Measurements from ENCODE around the gene ATP6V0E2. TPM values are rescaled to one million over a fixed set of nuclear protein-coding genes. Genes with fewer than 3 reads are reported as not detected.

The ATP6V0E2 gene
- total RNA-seq, 1 experiment from 2014 or later: 25.5 TPM

DNA sequence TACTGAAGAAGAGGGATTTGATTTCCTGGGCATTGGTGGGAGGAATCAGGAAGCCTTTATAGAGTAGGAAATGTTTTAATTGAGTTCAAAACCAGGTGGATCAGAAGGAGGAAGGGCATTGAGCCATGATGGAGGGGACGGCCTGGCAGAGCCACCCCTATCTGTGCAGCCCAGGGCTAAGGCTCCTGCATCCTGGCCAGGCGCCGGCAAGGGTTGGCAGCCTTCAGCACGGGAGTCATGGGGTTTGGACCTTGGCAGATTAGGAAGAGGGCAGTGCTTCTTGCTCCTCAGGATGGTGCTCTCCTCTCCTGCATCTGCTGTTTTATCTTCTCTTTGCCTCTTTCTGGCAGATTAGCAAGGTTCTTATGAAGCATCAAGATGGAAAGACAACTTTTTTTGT lies 23.1 kb upstream of the ATP6V0E2 start (continued):
- TF ChIP-seq YY1 (IDR thresholded peaks at IDR 0.05; ENCODE audit: extremely low read depth, insufficient replicate concordance, low read depth, low read length) (no peak), CEBPB (IDR thresholded peaks at IDR 0.05; ENCODE audit: low read depth) (no peak), SIN3A (IDR thresholded peaks at IDR 0.05; ENCODE audit: low read depth) (no peak)
- TF ChIP-seq, protein P1, sequence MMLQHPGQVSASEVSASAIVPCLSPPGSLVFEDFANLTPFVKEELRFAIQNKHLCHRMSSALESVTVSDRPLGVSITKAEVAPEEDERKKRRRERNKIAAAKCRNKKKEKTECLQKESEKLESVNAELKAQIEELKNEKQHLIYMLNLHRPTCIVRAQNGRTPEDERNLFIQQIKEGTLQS (IDR thresholded peaks at IDR 0.05): no peak
- TF ChIP-seq, protein P2, sequence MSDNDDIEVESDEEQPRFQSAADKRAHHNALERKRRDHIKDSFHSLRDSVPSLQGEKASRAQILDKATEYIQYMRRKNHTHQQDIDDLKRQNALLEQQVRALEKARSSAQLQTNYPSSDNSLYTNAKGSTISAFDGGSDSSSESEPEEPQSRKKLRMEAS (IDR thresholded peaks at IDR 0.05): no peak

DNA sequence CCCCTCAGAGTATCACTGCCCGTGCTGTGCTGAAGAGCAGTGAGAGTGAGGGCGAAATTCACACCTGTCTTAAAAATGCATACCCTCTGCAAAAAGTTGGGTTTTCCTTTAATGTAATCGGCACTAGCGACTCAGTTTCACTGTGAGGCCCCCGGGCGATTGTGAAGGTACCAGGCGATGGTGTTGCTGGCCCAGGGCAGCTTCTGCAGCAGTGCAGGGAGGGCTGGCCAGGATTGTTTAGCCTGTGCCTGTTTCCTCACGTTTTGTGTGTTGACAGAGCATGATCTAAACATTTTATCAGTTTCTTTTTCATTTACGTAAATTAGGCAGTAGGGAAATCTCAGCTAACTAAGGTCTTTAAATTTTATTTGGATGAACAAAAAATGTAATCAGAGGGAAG lies 22.3 kb upstream of the ATP6V0E2 start:
- H3K4me2 ChIP-seq (ENCODE audit: low read length): no peak overlapping the region
- POLR2A ChIA-PET: no interaction called here

More for the DNA sequence above, 22.3 kb upstream of the ATP6V0E2 start:
- ATAC-seq (no peak), DNase-seq (ENCODE audit: low read depth, low spot score) (no peak)
- ChIA-PET CTCF (no interaction called here), RAD21 (ENCODE audit: low non-redundant PET in 1 of 2, low total read pairs in 2 of 2, uncharacterized antibody in 2 of 2, unreplicated experiment in 2 of 2) (no interaction called here)
- no peak overlapping the region for H3K4me3 ChIP-seq (replicated peaks in 1 of 2; ENCODE audit: low read depth in 1 of 2, low read length in 2 of 2)
- H3K79me2 ChIP-seq (ENCODE audit: insufficient read depth, low read length): no peaks in the 10 kb centered on the region
- intact Hi-C loops (cut with micrococcal nuclease): no loop called here
- no peak overlapping the region for H2AFZ ChIP-seq (ENCODE audit: low read depth, low read length, poor library complexity, severe bottlenecking)
- TF ChIP-seq, protein P3, sequence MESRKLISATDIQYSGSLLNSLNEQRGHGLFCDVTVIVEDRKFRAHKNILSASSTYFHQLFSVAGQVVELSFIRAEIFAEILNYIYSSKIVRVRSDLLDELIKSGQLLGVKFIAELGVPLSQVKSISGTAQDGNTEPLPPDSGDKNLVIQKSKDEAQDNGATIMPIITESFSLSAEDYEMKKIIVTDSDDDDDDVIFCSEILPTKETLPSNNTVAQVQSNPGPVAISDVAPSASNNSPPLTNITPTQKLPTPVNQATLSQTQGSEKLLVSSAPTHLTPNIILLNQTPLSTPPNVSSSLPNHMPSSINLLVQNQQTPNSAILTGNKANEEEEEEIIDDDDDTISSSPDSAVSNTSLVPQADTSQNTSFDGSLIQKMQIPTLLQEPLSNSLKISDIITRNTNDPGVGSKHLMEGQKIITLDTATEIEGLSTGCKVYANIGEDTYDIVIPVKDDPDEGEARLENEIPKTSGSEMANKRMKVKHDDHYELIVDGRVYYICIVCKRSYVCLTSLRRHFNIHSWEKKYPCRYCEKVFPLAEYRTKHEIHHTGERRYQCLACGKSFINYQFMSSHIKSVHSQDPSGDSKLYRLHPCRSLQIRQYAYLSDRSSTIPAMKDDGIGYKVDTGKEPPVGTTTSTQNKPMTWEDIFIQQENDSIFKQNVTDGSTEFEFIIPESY (IDR thresholded peaks at IDR 0.05; ENCODE audit: extremely low read depth, insufficient replicate concordance, low read length): no peak
- no peak for TF ChIP-seq ELF1 (IDR thresholded peaks at IDR 0.05; ENCODE audit: borderline replicate concordance, low read depth)
- no peak for TF ChIP-seq EGR1 (IDR thresholded peaks at IDR 0.05; ENCODE audit: low read depth)
- no peak for TF ChIP-seq CBX3 (IDR thresholded peaks at IDR 0.05; ENCODE audit: low read depth)
- no peak for TF ChIP-seq SRF (IDR thresholded peaks at IDR 0.05; ENCODE audit: low read depth)
- no peak for TF ChIP-seq EZH2 (IDR thresholded peaks at IDR 0.05)
- TF ChIP-seq SP1 (IDR thresholded peaks at IDR 0.05; ENCODE audit: low read depth): no peak
- no peak for TF ChIP-seq POLR2A (IDR thresholded peaks at IDR 0.05; ENCODE audit: borderline replicate concordance, extremely low read depth, insufficient read depth, insufficient read length)
- TF ChIP-seq, protein P4, sequence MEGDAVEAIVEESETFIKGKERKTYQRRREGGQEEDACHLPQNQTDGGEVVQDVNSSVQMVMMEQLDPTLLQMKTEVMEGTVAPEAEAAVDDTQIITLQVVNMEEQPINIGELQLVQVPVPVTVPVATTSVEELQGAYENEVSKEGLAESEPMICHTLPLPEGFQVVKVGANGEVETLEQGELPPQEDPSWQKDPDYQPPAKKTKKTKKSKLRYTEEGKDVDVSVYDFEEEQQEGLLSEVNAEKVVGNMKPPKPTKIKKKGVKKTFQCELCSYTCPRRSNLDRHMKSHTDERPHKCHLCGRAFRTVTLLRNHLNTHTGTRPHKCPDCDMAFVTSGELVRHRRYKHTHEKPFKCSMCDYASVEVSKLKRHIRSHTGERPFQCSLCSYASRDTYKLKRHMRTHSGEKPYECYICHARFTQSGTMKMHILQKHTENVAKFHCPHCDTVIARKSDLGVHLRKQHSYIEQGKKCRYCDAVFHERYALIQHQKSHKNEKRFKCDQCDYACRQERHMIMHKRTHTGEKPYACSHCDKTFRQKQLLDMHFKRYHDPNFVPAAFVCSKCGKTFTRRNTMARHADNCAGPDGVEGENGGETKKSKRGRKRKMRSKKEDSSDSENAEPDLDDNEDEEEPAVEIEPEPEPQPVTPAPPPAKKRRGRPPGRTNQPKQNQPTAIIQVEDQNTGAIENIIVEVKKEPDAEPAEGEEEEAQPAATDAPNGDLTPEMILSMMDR (IDR thresholded peaks at IDR 0.05 in 2 of 3, conservative IDR thresholded peaks at IDR 0.05 in 1 of 3; ENCODE audit: borderline replicate concordance in 1 of 3, insufficient read depth in 1 of 3, low read depth in 2 of 3, low read length in 2 of 3): no peak
- no peak for TF ChIP-seq ZNF274 (IDR thresholded peaks at IDR 0.05; ENCODE audit: low read depth, low read length)
- TF ChIP-seq FOSL1 (IDR thresholded peaks at IDR 0.05; ENCODE audit: low read depth): no peak
- no peak for TF ChIP-seq ZFX (IDR thresholded peaks at IDR 0.05)
- TF ChIP-seq JUND (IDR thresholded peaks at IDR 0.05): no peak
- TF ChIP-seq, protein P2 (IDR thresholded peaks at IDR 0.05): no peak
- TF ChIP-seq POLR2AphosphoS5 (IDR thresholded peaks at IDR 0.05; ENCODE audit: low read depth, low read length): no peak
- TF ChIP-seq EZH2phosphoT487 (IDR thresholded peaks at IDR 0.05; ENCODE audit: borderline replicate concordance): no peak
- TF ChIP-seq CEBPB (IDR thresholded peaks at IDR 0.05; ENCODE audit: low read depth): no peak
- no peak for TF ChIP-seq TCF7L2 (IDR thresholded peaks at IDR 0.05; ENCODE audit: borderline replicate concordance, extremely low read depth, insufficient read depth, insufficient read length)
- no peak overlapping the region for H3K9ac ChIP-seq (ENCODE audit: low read length)
- H3K4me1 ChIP-seq (ENCODE audit: control insufficient read depth in 1 of 2, insufficient read depth in 2 of 2, low read length in 2 of 2): peaks cover 27 to 33% of the 10 kb centered on the region in 2 experiments
- H3K27ac ChIP-seq (ENCODE audit: low read depth, low read length): no peak overlapping the region
- H3K36me3 ChIP-seq (ENCODE audit: control insufficient read depth in 1 of 2, insufficient read depth in 2 of 2, low read length in 2 of 2): no peaks in the 10 kb centered on the region
- no peaks in the 10 kb centered on the region for H3K9me2 ChIP-seq (ENCODE audit: insufficient read depth)
- no peaks in the 10 kb centered on the region for H3K27me3 ChIP-seq (ENCODE audit: insufficient read depth, low read length)
- no TSS peak for BruUV-seq (replicated peaks)
- no peaks in the 10 kb centered on the region for H4K20me1 ChIP-seq (ENCODE audit: insufficient read depth)
- H3K9me3 ChIP-seq (ENCODE audit: control insufficient read depth in 1 of 2, insufficient read depth in 1 of 2, low read depth in 1 of 2, low read length in 2 of 2): no peaks in the 10 kb centered on the region
